Lower leg skin (tissue), 3 donors: ENCODE results near the gene COL9A2.

Experiments
- CTCF ChIP-seq, 3 donors: fragments of 450-650 bp; IDR thresholded peaks; one replicate each; pipeline ENCODE4 v1.5.1; 2016; ENCODE audit warnings: antibody characterized with exemption in 3 of 3, mild to moderate bottlenecking in 3 of 3, moderate library complexity in 2 of 3
- POLR2A ChIP-seq, 2 donors: fragments of 450-650 bp; IDR thresholded peaks; one replicate each; pipeline ENCODE4 v1.6.1; 2016 to 2017; ENCODE audit warnings: antibody characterized with exemption in 2 of 2, mild to moderate bottlenecking in 1 of 2, moderate library complexity in 1 of 2

GRCh38 chr1:40264354-40264781, 52.7 kb downstream of the COL9A2 start:
- no peak for TF ChIP-seq CTCF (IDR thresholded peaks at IDR 0.05)
- TF ChIP-seq POLR2A (IDR thresholded peaks at IDR 0.05) = no peak
